Measurements from ENCODE around the gene ECD.

ECD gene

GRCh38 chr10:73099141-73099540 is 68.7 kb downstream of the ECD start:
- no peaks in the 10 kb centered on the region for H3K4me1 ChIP-seq (ENCODE audit: control insufficient read depth, insufficient read depth, low read length)
- H3K27ac ChIP-seq (ENCODE audit: low read length) = no peak overlapping the region
- H3K4me3 ChIP-seq (ENCODE audit: low read length) = no peak overlapping the region
- H3K9me3 ChIP-seq (ENCODE audit: control insufficient read depth, insufficient read depth, low read length) = no peaks in the 10 kb centered on the region
- no peak for DNase-seq (ENCODE audit: low read depth, low spot score)
- no CpG with 5 or more reads among the region's 1 CpG for WGBS (ENCODE audit: insufficient coverage, insufficient read length)
- H3K27me3 ChIP-seq (ENCODE audit: control insufficient read depth, insufficient read depth, low read length) = no peaks in the 10 kb centered on the region
- no peaks in the 10 kb centered on the region for H3K36me3 ChIP-seq (ENCODE audit: control insufficient read depth, insufficient read depth, low read length)

GRCh38 chr10:73097305-73097670 is 70.5 kb downstream of the ECD start:
- no peak for DNase-seq (ENCODE audit: low read depth, low spot score)

DNA sequence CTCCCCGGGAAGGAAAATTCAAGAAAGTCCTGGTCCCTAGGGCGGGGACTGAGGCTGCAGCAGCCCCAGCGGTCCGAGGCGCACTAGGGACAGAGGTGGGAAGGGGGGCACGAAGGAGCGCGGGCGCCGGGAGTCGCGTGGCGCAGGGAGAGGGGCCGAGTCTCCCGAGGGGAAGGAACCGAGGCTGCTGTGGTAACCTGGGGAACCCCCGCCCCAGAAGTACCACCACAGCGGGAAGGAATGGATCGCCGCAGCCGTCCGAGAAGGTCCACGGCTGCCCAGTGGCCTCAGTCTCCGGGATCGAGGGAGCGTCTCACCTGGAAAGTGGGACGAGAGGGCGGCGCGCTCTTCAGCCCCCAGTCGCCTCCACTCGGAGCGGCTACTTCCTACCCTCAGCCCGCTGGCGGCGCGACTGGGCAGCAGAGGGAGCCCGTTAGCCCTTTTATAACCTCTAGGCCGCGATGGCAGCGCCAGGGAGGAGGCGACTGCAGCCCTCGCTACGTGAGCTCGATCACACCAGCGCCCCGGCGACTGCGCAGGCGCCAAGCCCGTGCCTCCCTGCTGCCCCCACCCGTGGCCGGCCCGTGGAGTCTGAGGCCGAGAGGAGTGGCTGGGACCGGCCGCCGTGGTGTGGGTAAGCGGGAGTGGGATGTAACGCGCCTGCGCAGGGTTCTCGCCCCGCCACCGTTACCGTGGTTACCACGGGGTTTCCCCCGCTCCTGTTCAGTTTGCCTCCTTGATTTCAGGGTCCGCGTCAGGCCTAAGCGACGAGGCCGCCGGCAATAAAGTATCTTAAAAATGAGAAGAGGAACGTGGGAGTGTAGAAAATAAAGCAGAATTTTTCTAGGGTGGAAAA is 71.1 kb downstream of the ECD start, which contains the start of gene P4HA1:
Gene P4HA1 (minus strand): TSS at position 418 of the 856 bp plus-strand sequence. CDS start 21,983 bp downstream, outside the sequence.
- Histone ChIP-seq H3K36me3 (ENCODE audit: control insufficient read depth, insufficient read depth, low read length) (no peaks in the 10 kb centered on the region), H3K27ac (ENCODE audit: low read length) (no peak within 1 kb of the TSS), H3K4me1 (ENCODE audit: control insufficient read depth, insufficient read depth, low read length) (no peaks in the 10 kb centered on the region), H3K9me3 (ENCODE audit: control insufficient read depth, insufficient read depth, low read length) (no peaks in the 10 kb centered on the region), H3K4me3 (ENCODE audit: low read length) (peak within 1 kb of the TSS; percentile 59), H3K27me3 (ENCODE audit: control insufficient read depth, insufficient read depth, low read length) (no peaks in the 10 kb centered on the region)
- WGBS (ENCODE audit: insufficient coverage, insufficient read length) = no CpG with 5 or more reads among the region's 75 CpGs
- peak; percentile 80 for DNase-seq (ENCODE audit: low read depth, low spot score)

More at GRCh38 chr10:73097305-73097670, 70.5 kb downstream of the ECD start:
- peak overlapping the region; percentile 59; the same call in 1 of the 2 replicates for H3K4me3 ChIP-seq (ENCODE audit: low read length)
- no peaks in the 10 kb centered on the region for H3K9me3 ChIP-seq (ENCODE audit: control insufficient read depth, insufficient read depth, low read length)
- no peaks in the 10 kb centered on the region for H3K4me1 ChIP-seq (ENCODE audit: control insufficient read depth, insufficient read depth, low read length)
- no peak overlapping the region for H3K27ac ChIP-seq (ENCODE audit: low read length)
- H3K36me3 ChIP-seq (ENCODE audit: control insufficient read depth, insufficient read depth, low read length) = no peaks in the 10 kb centered on the region
- no peaks in the 10 kb centered on the region for H3K27me3 ChIP-seq (ENCODE audit: control insufficient read depth, insufficient read depth, low read length)
- WGBS (ENCODE audit: insufficient coverage, insufficient read length) = no CpG with 5 or more reads among the region's 4 CpGs

DNA sequence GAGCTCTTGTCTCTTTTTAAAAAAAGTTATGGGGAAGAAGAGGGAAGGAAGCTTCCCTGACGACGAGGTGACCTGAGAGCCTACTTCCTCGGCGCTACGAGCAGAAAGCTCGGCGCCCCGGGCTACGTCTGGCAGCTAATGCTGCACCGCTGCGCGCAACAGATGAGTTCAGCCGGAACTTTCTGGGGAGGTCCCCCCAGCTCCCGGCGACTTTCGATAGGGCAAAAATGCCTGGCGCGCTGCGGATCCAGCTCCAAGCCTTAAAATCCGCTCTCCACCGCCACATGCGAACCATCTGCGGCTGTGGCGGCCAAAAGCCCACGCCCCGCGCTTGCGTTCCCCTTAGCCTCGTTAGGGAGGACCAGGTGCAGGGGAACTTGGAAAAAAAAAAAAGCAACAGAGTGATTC is 71.8 kb downstream of the ECD start:
- no peak overlapping the region for H3K27ac ChIP-seq (ENCODE audit: low read length)
- DNase-seq (ENCODE audit: low read depth, low spot score) = no peak
- peak overlapping the region; percentile 59 for H3K4me3 ChIP-seq (ENCODE audit: low read length)
- no CpG with 5 or more reads among the region's 29 CpGs for WGBS (ENCODE audit: insufficient coverage, insufficient read length)
- H3K27me3 ChIP-seq (ENCODE audit: control insufficient read depth, insufficient read depth, low read length) = no peaks in the 10 kb centered on the region
- no peaks in the 10 kb centered on the region for H3K4me1 ChIP-seq (ENCODE audit: control insufficient read depth, insufficient read depth, low read length)
- no peaks in the 10 kb centered on the region for H3K36me3 ChIP-seq (ENCODE audit: control insufficient read depth, insufficient read depth, low read length)
- H3K9me3 ChIP-seq (ENCODE audit: control insufficient read depth, insufficient read depth, low read length) = no peaks in the 10 kb centered on the region

- Histone ChIP-seq H3K36me3 (ENCODE audit: control insufficient read depth, insufficient read depth, low read length) (no peaks in the 10 kb centered on the region), H3K4me1 (ENCODE audit: control insufficient read depth, insufficient read depth, low read length) (no peaks in the 10 kb centered on the region), H3K9me3 (ENCODE audit: control insufficient read depth, insufficient read depth, low read length) (no peaks in the 10 kb centered on the region), H3K27ac (ENCODE audit: low read length) (no peak overlapping the region), H3K27me3 (ENCODE audit: control insufficient read depth, insufficient read depth, low read length) (no peaks in the 10 kb centered on the region), H3K4me3 (ENCODE audit: low read length) (peak overlapping the region; percentile 59; the same call in 1 of the 2 replicates)
- DNase-seq (ENCODE audit: low read depth, low spot score) = no peak
- no CpG with 5 or more reads among the region's 14 CpGs for WGBS (ENCODE audit: insufficient coverage, insufficient read length)
Observed at GRCh38 chr10:73095481-73096021, 72.3 kb downstream of the ECD start.

DNA sequence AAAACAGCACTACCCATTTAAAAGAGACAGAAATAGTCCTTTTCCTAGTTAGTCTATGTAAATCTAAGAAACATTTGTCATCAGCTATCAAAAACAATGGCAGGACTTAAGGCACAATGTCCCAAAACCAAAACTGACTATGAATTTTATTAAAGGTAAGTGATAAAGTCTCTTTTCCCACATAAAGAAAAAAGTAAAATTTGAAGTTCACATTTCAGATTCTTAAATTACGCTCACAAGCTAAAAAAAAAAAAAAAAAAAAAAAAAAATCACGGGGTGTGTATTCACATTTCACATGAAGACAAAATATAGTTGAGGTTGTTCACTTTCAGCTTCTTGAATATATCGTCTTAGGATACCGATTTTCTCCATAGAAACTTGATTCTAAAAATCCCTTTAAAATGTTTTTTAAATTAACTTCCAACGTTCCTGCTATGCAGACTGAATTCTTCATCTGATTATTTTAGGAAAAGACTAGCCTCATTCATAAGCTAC is 72.8 kb downstream of the ECD start:
- Histone ChIP-seq H3K4me3 (ENCODE audit: low read length) (no peak overlapping the region; the same call in 1 of the 2 replicates), H3K9me3 (ENCODE audit: control insufficient read depth, insufficient read depth, low read length) (no peaks in the 10 kb centered on the region), H3K27ac (ENCODE audit: low read length) (no peak overlapping the region), H3K27me3 (ENCODE audit: control insufficient read depth, insufficient read depth, low read length) (no peaks in the 10 kb centered on the region), H3K4me1 (ENCODE audit: control insufficient read depth, insufficient read depth, low read length) (no peaks in the 10 kb centered on the region), H3K36me3 (ENCODE audit: control insufficient read depth, insufficient read depth, low read length) (no peaks in the 10 kb centered on the region)
- DNase-seq (ENCODE audit: low read depth, low spot score) = no peak
- WGBS (ENCODE audit: insufficient coverage, insufficient read length) = no CpG with 5 or more reads among the region's 5 CpGs

- no peak for DNase-seq (ENCODE audit: low read depth, low spot score)
- Histone ChIP-seq H3K4me1 (ENCODE audit: control insufficient read depth, insufficient read depth, low read length) (no peaks in the 10 kb centered on the region), H3K4me3 (ENCODE audit: low read length) (no peak overlapping the region), H3K9me3 (ENCODE audit: control insufficient read depth, insufficient read depth, low read length) (no peaks in the 10 kb centered on the region), H3K27me3 (ENCODE audit: control insufficient read depth, insufficient read depth, low read length) (no peaks in the 10 kb centered on the region), H3K27ac (ENCODE audit: low read length) (no peak overlapping the region), H3K36me3 (ENCODE audit: control insufficient read depth, insufficient read depth, low read length) (no peaks in the 10 kb centered on the region)
- WGBS (ENCODE audit: insufficient coverage, insufficient read length) = no CpG with 5 or more reads among the region's 2 CpGs
Observed at GRCh38 chr10:73093922-73094850, 73.6 kb downstream of the ECD start.

GRCh38 chr10:73092830-73093229 is 75.0 kb downstream of the ECD start:
- no peak overlapping the region for H3K27ac ChIP-seq (ENCODE audit: low read length)
- H3K36me3 ChIP-seq (ENCODE audit: control insufficient read depth, insufficient read depth, low read length) = no peaks in the 10 kb centered on the region
- H3K9me3 ChIP-seq (ENCODE audit: control insufficient read depth, insufficient read depth, low read length) = no peaks in the 10 kb centered on the region
- H3K4me1 ChIP-seq (ENCODE audit: control insufficient read depth, insufficient read depth, low read length) = no peaks in the 10 kb centered on the region
- no peaks in the 10 kb centered on the region for H3K27me3 ChIP-seq (ENCODE audit: control insufficient read depth, insufficient read depth, low read length)
- H3K4me3 ChIP-seq (ENCODE audit: low read length) = no peak overlapping the region
- DNase-seq (ENCODE audit: low read depth, low spot score) = no peak
- no CpG with 5 or more reads among the region's 3 CpGs for WGBS (ENCODE audit: insufficient coverage, insufficient read length)

GRCh38 chr10:73088304-73088703 is 79.5 kb downstream of the ECD start:
- H3K9me3 ChIP-seq (ENCODE audit: control insufficient read depth, insufficient read depth, low read length) = no peaks in the 10 kb centered on the region
- no peak overlapping the region for H3K27ac ChIP-seq (ENCODE audit: low read length)
- DNase-seq (ENCODE audit: low read depth, low spot score) = no peak
- no peak overlapping the region for H3K4me3 ChIP-seq (ENCODE audit: low read length)
- H3K4me1 ChIP-seq (ENCODE audit: control insufficient read depth, insufficient read depth, low read length) = no peaks in the 10 kb centered on the region
- no peaks in the 10 kb centered on the region for H3K27me3 ChIP-seq (ENCODE audit: control insufficient read depth, insufficient read depth, low read length)
- no peaks in the 10 kb centered on the region for H3K36me3 ChIP-seq (ENCODE audit: control insufficient read depth, insufficient read depth, low read length)

DNA sequence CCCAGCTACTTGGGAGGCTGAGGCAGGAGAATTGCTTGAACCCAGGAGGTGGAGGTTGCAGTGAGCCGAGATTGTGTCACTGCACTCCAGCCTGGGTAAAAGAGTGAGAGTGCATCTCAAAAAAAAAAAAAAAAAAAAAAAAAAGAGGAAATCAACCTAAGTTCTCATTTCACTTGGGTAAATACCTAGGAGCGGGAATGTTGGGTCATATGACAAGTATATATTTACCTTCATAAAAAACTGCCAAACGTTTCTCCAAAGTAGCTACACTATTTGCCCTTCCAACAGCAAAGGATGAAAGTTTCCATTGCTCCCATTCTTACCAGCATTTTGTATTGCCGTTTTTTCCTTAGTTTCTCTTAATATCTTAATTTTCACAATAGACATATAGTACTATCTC is 81.0 kb downstream of the ECD start:
- no CpG with 5 or more reads among the region's 4 CpGs for WGBS (ENCODE audit: insufficient coverage, insufficient read length)
- Histone ChIP-seq H3K36me3 (ENCODE audit: control insufficient read depth, insufficient read depth, low read length) (no peaks in the 10 kb centered on the region), H3K27me3 (ENCODE audit: control insufficient read depth, insufficient read depth, low read length) (no peaks in the 10 kb centered on the region), H3K4me3 (ENCODE audit: low read length) (no peak overlapping the region), H3K27ac (ENCODE audit: low read length) (no peak overlapping the region), H3K4me1 (ENCODE audit: control insufficient read depth, insufficient read depth, low read length) (no peaks in the 10 kb centered on the region), H3K9me3 (ENCODE audit: control insufficient read depth, insufficient read depth, low read length) (no peaks in the 10 kb centered on the region)
- no peak for DNase-seq (ENCODE audit: low read depth, low spot score)
